ENCODE results near the gene GAS6. TPM values are rescaled to one million over a fixed set of nuclear protein-coding genes. Genes with fewer than 3 reads are reported as not detected.

Gene GAS6
- total and polyA plus RNA-seq, 12 donors, result 7.1 to 109 (median 82.9) TPM

- Histone ChIP-seq H3K27ac (peak overlapping the region in 1 of 5 donors; percentile 34), H3K27me3 (no peaks in the 10 kb centered on the region), H3K4me3 (no peak overlapping the region), H3K4me1 (replicated peaks in 1 of 2) (peaks cover 13 to 18% of the 10 kb centered on the region in 2 donors), H3K36me3 (replicated peaks in 1 of 2) (peaks cover 0 to 8% of the 10 kb centered on the region in 2 donors), H3K9me3 (replicated peaks in 1 of 3) (no peaks in the 10 kb centered on the region)
- 79 to 100% (median 87%) methylated on average over 1 to 13 of the region's 13 CpGs for WGBS, 4 donors
- DNase-seq, result no peak
- TF ChIP-seq, protein P1, sequence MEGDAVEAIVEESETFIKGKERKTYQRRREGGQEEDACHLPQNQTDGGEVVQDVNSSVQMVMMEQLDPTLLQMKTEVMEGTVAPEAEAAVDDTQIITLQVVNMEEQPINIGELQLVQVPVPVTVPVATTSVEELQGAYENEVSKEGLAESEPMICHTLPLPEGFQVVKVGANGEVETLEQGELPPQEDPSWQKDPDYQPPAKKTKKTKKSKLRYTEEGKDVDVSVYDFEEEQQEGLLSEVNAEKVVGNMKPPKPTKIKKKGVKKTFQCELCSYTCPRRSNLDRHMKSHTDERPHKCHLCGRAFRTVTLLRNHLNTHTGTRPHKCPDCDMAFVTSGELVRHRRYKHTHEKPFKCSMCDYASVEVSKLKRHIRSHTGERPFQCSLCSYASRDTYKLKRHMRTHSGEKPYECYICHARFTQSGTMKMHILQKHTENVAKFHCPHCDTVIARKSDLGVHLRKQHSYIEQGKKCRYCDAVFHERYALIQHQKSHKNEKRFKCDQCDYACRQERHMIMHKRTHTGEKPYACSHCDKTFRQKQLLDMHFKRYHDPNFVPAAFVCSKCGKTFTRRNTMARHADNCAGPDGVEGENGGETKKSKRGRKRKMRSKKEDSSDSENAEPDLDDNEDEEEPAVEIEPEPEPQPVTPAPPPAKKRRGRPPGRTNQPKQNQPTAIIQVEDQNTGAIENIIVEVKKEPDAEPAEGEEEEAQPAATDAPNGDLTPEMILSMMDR (IDR thresholded peaks at IDR 0.05), result no peak
- no peak for TF ChIP-seq POLR2A (IDR thresholded peaks at IDR 0.05)
- intact Hi-C loops (cut with DNase I), result loop anchor here (5.0 kb wide), 2 partner anchors 128 to 408 kb away; no protein-coding TSS in a partner anchor
These were observed 44.5 kb downstream of the GAS6 start for GRCh38 chr13:113819341-113819730.

DNA sequence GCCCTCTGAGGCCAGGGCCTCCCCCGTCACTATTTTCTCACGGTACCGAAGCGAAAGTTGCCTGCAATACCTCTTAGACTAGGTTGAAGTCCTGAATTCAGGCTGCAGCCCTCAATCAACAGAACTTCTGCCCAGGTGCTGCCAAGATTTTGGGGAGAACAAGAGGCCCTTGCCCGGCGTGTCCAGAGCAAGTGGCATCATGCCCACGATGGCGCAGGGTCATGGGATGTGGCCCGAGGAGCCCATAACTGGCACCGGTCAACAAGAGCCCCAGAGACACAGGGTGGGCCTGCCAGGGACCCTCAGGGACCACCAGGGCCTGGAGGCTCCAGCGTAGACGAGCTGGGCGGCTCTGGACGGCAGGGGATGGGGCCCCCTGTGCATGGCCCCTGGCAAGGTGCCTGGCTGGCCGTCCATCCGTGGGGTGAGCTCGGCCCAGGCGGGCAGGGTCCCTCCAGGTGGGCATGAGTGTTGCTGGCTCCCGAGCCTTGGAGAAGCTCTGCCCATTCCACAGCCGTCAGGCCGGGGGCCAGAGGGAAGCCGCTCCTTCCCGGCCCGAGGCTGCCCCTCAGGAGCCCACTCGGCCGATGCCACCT lies 45.1 kb downstream of the GAS6 start:
- H3K36me3 ChIP-seq (replicated peaks in 1 of 2), result peaks cover 0 to 8% of the 10 kb centered on the region in 2 donors
- H3K9me3 ChIP-seq (replicated peaks in 1 of 3), result no peaks in the 10 kb centered on the region
- peak overlapping the region in 2 of 5 donors; percentile 21 to 25 for H3K27ac ChIP-seq
- intact Hi-C loops (cut with DNase I), result loop anchor here (5.0 kb wide), 2 partner anchors 129 to 409 kb away; no protein-coding TSS in a partner anchor
- 75 to 94% (median 90%) methylated on average over 8 to 26 of the region's 26 CpGs for WGBS, 4 donors
- H3K4me3 ChIP-seq, result no peak overlapping the region
- no peaks in the 10 kb centered on the region for H3K27me3 ChIP-seq
- peaks cover 13 to 18% of the 10 kb centered on the region in 2 donors for H3K4me1 ChIP-seq (replicated peaks in 1 of 2)
- TF ChIP-seq, protein P1 (IDR thresholded peaks at IDR 0.05), result no peak
- no peak for TF ChIP-seq POLR2A (IDR thresholded peaks at IDR 0.05)
- peak in 1 of 7 donors; percentile 30 for DNase-seq

DNA sequence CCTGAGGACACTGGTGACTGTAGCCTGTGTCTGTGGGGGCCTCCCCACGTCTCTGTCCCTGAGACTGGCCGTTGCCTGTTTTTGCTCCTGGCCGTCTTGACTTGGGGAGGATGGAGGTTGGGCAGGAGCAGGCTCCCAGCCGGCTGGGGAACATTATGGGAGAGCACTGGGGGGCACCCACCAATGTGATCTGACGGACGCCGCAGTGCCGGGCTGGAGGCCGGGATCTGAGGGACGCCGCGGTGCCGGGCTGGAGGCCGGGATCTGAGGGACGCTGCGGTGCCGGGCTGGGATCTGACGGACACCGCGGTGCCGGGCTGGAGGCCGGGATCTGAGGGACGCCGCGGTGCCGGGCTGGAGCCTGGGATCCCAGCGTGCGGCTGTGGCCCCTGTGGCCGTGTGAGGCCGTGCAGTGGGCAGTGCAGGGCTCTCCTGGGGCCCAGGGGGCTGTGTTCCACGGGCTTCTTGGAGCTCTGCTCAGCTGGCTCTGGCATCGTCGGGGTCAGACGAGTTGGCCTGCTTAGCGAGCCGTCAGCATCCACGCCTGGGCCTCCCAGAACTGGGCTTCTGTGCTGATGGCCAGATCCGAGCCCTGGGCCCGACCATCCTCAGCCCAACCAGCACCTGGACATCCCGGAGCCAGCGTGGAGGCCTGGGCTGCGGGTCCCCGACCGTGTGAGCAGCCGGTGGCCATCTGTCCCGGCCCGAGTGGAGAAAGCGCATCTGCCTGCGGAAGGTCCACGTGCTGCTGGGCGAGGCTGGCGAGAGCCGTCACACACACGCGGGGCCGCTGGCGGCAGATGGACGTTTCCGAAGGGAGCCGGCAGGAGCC lies 45.8 kb downstream of the GAS6 start:
- DNase-seq, result peak in 1 of 7 donors; percentile 25
- H3K27ac ChIP-seq, result peak overlapping the region in 2 of 5 donors; percentile 26 to 80
- no peak for TF ChIP-seq POLR2A (IDR thresholded peaks at IDR 0.05)
- TF ChIP-seq, protein P1 (IDR thresholded peaks at IDR 0.05), result peak in 1 of 6 experiments; percentile 3
- intact Hi-C loops (cut with DNase I), result loop anchor here (5.0 kb wide), 2 partner anchors 129 to 409 kb away; no protein-coding TSS in a partner anchor
- peaks cover 0 to under 1% of the 10 kb centered on the region in 2 donors for H3K36me3 ChIP-seq (replicated peaks in 1 of 2)
- H3K9me3 ChIP-seq (replicated peaks in 1 of 3), result no peaks in the 10 kb centered on the region
- 86 to 93% (median 90%) methylated on average over 37 to 60 of the region's 60 CpGs for WGBS, 4 donors
- peaks cover 13 to 18% of the 10 kb centered on the region in 2 donors for H3K4me1 ChIP-seq (replicated peaks in 1 of 2)
- H3K27me3 ChIP-seq, result no peaks in the 10 kb centered on the region
- H3K4me3 ChIP-seq, result no peak overlapping the region

Data from adrenal gland (tissue), 12 donors.